Measurements from ENCODE around the gene PRKG1. TPM values are rescaled to one million over a fixed set of nuclear protein-coding genes. Genes with fewer than 3 reads are reported as not detected.

Gene PRKG1
- total RNA-seq, 2 donors from 2014 or later = 1.3 to 2.7 TPM

DNA sequence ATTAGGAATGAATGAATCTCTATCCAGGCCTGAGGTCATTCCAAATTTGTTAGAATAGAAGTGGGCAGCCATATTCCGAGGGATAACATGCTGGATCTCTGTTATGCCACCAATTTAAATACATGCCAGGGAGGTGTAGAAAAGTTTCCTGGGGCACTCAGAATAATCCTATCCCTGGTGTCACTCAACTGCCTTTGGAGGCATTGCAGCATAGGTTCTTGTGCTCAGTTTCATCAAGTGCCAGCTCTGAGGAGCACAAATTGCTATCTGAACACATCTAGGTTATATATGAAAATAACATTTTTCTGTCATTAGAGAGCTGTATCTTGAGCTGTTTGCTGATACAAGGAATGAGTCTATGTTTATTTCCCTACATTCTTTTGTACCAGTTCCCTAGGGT lies 427.8 kb downstream of the PRKG1 start:
- Histone ChIP-seq H3K27ac (ENCODE audit: low read depth, low read length) (no peak overlapping the region), H3K9ac (ENCODE audit: extremely low read depth, low read length, poor library complexity, severe bottlenecking) (no peak overlapping the region), H3K4me3 (ENCODE audit: low read length) (no peak overlapping the region), H3K36me3 (ENCODE audit: control insufficient read depth, insufficient read depth, low read length) (no peaks in the 10 kb centered on the region), H3K4me1 (ENCODE audit: control insufficient read depth, insufficient read depth, low read length) (no peaks in the 10 kb centered on the region), H3K27me3 (ENCODE audit: control insufficient read depth, insufficient read depth, low read length, poor library complexity, severe bottlenecking) (no peaks in the 10 kb centered on the region), H3K9me3 (ENCODE audit: control insufficient read depth, low read length) (no peaks in the 10 kb centered on the region)
- peaks cover 4% of the 10 kb centered on the region for H3K9me3 Mint-ChIP-seq
- TF ChIP-seq, protein P1, sequence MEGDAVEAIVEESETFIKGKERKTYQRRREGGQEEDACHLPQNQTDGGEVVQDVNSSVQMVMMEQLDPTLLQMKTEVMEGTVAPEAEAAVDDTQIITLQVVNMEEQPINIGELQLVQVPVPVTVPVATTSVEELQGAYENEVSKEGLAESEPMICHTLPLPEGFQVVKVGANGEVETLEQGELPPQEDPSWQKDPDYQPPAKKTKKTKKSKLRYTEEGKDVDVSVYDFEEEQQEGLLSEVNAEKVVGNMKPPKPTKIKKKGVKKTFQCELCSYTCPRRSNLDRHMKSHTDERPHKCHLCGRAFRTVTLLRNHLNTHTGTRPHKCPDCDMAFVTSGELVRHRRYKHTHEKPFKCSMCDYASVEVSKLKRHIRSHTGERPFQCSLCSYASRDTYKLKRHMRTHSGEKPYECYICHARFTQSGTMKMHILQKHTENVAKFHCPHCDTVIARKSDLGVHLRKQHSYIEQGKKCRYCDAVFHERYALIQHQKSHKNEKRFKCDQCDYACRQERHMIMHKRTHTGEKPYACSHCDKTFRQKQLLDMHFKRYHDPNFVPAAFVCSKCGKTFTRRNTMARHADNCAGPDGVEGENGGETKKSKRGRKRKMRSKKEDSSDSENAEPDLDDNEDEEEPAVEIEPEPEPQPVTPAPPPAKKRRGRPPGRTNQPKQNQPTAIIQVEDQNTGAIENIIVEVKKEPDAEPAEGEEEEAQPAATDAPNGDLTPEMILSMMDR (conservative IDR thresholded peaks at IDR 0.05) = no peak
- H3K27me3 Mint-ChIP-seq (ENCODE audit: insufficient read depth) = peaks cover 3% of the 10 kb centered on the region
- H3K4me1 Mint-ChIP-seq = peaks cover 27% of the 10 kb centered on the region
- no peaks in the 10 kb centered on the region for H3K36me3 Mint-ChIP-seq (ENCODE audit: low read depth)
- no peak overlapping the region for H3K4me3 Mint-ChIP-seq
- DNase-seq = no peak
- WGBS, 2 experiments (ENCODE audit: insufficient coverage in 1 of 2, insufficient read length in 1 of 2) = 95% methylated on average over 1 of the region's 1 CpG; no CpG with 5 or more reads in 1 of the 2 experiments
- H3K27ac Mint-ChIP-seq = no peak overlapping the region

DNA sequence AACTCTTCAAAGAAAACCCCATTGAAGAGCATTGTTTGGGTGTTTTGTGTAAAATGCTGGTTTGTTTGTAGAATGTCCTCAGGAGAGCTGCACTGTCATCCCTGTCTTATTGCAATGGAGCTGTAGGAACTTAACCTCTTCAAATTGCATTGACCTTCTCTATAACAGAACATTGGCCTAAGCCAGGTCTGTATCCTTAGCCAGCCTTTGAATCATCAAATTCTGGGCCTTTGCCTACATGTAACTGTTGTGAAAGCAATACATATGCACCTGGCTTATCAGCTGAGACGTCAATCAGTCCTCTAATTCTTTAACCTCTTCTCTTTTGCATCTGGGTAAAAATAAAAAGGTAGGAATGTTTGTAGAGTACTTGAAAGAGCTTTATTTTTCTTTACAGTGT lies 429.1 kb downstream of the PRKG1 start:
- H3K4me3 ChIP-seq (ENCODE audit: low read length) = no peak overlapping the region
- 79% methylated on average over 1 of the region's 1 CpG; no CpG with 5 or more reads in 1 of the 2 experiments for whole genome bisulfite sequencing, 2 experiments (ENCODE audit: insufficient coverage in 1 of 2, insufficient read length in 1 of 2)
- Mint-ChIP-seq H3K27ac (no peak overlapping the region), H3K4me1 (peaks cover 16% of the 10 kb centered on the region), H3K4me3 (no peak overlapping the region), H3K9me3 (peaks cover 6% of the 10 kb centered on the region), H3K36me3 (ENCODE audit: low read depth) (no peaks in the 10 kb centered on the region), H3K27me3 (ENCODE audit: insufficient read depth) (peaks cover 3% of the 10 kb centered on the region)
- TF ChIP-seq, protein P1 (conservative IDR thresholded peaks at IDR 0.05) = no peak
- H3K9ac ChIP-seq (ENCODE audit: extremely low read depth, low read length, poor library complexity, severe bottlenecking) = no peak overlapping the region
- H3K4me1 ChIP-seq (ENCODE audit: control insufficient read depth, insufficient read depth, low read length) = no peaks in the 10 kb centered on the region
- H3K9me3 ChIP-seq (ENCODE audit: control insufficient read depth, low read length) = no peaks in the 10 kb centered on the region
- no peak overlapping the region for H3K27ac ChIP-seq (ENCODE audit: low read depth, low read length)
- no peaks in the 10 kb centered on the region for H3K27me3 ChIP-seq (ENCODE audit: control insufficient read depth, insufficient read depth, low read length, poor library complexity, severe bottlenecking)
- no peaks in the 10 kb centered on the region for H3K36me3 ChIP-seq (ENCODE audit: control insufficient read depth, insufficient read depth, low read length)
- no peak for DNase-seq

DNA sequence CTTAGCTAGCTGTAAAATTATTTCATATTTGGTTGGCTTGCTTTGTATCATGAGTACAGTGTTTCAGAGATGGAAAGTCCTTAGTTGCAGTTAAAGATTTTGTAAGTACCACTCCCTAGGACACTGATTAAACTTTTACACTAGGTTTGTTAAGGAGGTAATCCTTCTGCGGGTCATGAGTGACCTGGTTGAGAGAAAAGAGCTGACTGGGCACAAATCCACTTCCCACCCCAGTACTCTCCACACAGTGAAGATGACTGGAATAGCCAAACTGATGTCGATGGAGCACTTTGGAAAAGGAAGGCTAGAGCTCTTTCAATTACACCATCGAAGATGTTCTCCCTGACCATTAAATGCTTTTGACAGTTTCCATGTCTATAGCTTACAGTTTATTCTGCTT lies 433.2 kb downstream of the PRKG1 start:
- H3K9me3 ChIP-seq (ENCODE audit: control insufficient read depth, low read length) = no peaks in the 10 kb centered on the region
- WGBS, 2 experiments (ENCODE audit: insufficient coverage in 1 of 2, insufficient read length in 1 of 2) = 86 to 95% methylated on average over 2 to 3 of the region's 3 CpGs
- Mint-ChIP-seq H3K9me3 (peaks cover 7% of the 10 kb centered on the region), H3K27me3 (ENCODE audit: insufficient read depth) (no peaks in the 10 kb centered on the region), H3K4me3 (no peak overlapping the region), H3K36me3 (ENCODE audit: low read depth) (no peaks in the 10 kb centered on the region), H3K27ac (no peak overlapping the region), H3K4me1 (peaks cover 7% of the 10 kb centered on the region)
- TF ChIP-seq, protein P1 (conservative IDR thresholded peaks at IDR 0.05) = no peak
- no peak for DNase-seq
- no peaks in the 10 kb centered on the region for H3K36me3 ChIP-seq (ENCODE audit: control insufficient read depth, insufficient read depth, low read length)
- H3K9ac ChIP-seq (ENCODE audit: extremely low read depth, low read length, poor library complexity, severe bottlenecking) = no peak overlapping the region
- H3K27me3 ChIP-seq (ENCODE audit: control insufficient read depth, insufficient read depth, low read length, poor library complexity, severe bottlenecking) = no peaks in the 10 kb centered on the region
- no peak overlapping the region for H3K27ac ChIP-seq (ENCODE audit: low read depth, low read length)
- no peak overlapping the region for H3K4me3 ChIP-seq (ENCODE audit: low read length)
- H3K4me1 ChIP-seq (ENCODE audit: control insufficient read depth, insufficient read depth, low read length) = no peaks in the 10 kb centered on the region
